Activated CD8-positive, alpha-beta T cell treated with anti-CD3 and anti-CD28 coated beads for 36 hours (primary cell): ENCODE measurements around the gene DDX54. TPM values are rescaled to one million over a fixed set of nuclear protein-coding genes. Genes with fewer than 3 reads are reported as not detected.

Experiments
- ATAC-seq: fragments of 200-7000 bp; cut with Tn5 transposase; one replicate; pipeline ENCODE4 v1.10.0; 2021; ENCODE audit warnings: mild to moderate bottlenecking, moderate library complexity
- CTCF ChIA-PET: fragments of 350-600 bp; sonication (Branson Sonifier 250); formaldehyde crosslinking; loops from one replicate; lab custom pipeline; 2021; ENCODE audit warnings: antibody characterized with exemption; lab: Charles Lee
- POLR2A ChIA-PET: fragments of 350-600 bp; sonication (Branson Sonifier 250); formaldehyde crosslinking; loops from one replicate; lab custom pipeline; 2021; ENCODE audit warnings: antibody characterized with exemption; lab: Charles Lee
- DNase-seq: peaks from one replicate; pipeline ENCODE4 v3.0.0-alpha.2; 2020
- H3K27ac Mint-ChIP-seq: one replicate; pipeline ENCODE4 v1.8.0; 2021; ENCODE audit warnings: mild to moderate bottlenecking, mixed read lengths
- H3K27me3 Mint-ChIP-seq: one replicate; pipeline ENCODE4 v1.8.0; 2021; ENCODE audit warnings: mixed read lengths
- H3K36me3 Mint-ChIP-seq: one replicate; pipeline ENCODE4 v1.8.0; 2021; ENCODE audit warnings: low read depth, mixed read lengths
- H3K4me1 Mint-ChIP-seq: one replicate; pipeline ENCODE4 v1.8.0; 2021; ENCODE audit warnings: low read depth, mixed read lengths
- H3K4me3 Mint-ChIP-seq: one replicate; pipeline ENCODE4 v1.8.0; 2021; ENCODE audit warnings: mild to moderate bottlenecking, moderate library complexity, mixed read lengths
- H3K9me3 Mint-ChIP-seq: one replicate; pipeline ENCODE4 v1.8.0; 2021; ENCODE audit warnings: mixed read lengths
- CTCF ChIP-seq: fragments of 200-600 bp; IDR thresholded peaks from one replicate; pipeline ENCODE4 v1.8.0; 2022; ENCODE audit warnings: antibody characterized with exemption, mild to moderate bottlenecking
- intact Hi-C: fragments of 100-400 bp; cut with micrococcal nuclease; formaldehyde crosslinking; loops from one replicate; pipeline ENCODE4 v1.10.0; 2022
- total RNA-seq, 2 experiments: library from RNA; stranded (reverse); gene quantifications; one replicate each; pipeline ENCODE4 v1.2.3, GENCODE V29; 2021

DDX54 gene
- total RNA-seq, 2 experiments from 2014 or later: 112 to 133 TPM

- Mint-ChIP-seq H3K4me1 (peaks cover 18% of the 10 kb centered on the region), H3K27me3 (no peaks in the 10 kb centered on the region), H3K4me3 (no peak overlapping the region), H3K36me3 (no peaks in the 10 kb centered on the region), H3K27ac (no peak overlapping the region), H3K9me3 (no peaks in the 10 kb centered on the region)
- no peak for DNase-seq
- no peak for ATAC-seq
- CTCF ChIA-PET: interaction anchor here (0.8 to 3.8 kb wide), 8 partner anchors 20 to 86 kb away, joined by 3 to 21 read pairs (median 5); no protein-coding TSS in a partner anchor
- no peak for TF ChIP-seq CTCF
- intact Hi-C loops: no loop called here
- POLR2A ChIA-PET: interaction anchor here (1.8 to 2.8 kb wide), 3 partner anchors 19 to 88 kb away, joined by 4 to 12 read pairs (median 5); partner anchors contain the start of genes DTX1 and TPCN1
These were observed 51.2 kb downstream of the DDX54 start for GRCh38 chr12:113134071-113134470.

- Mint-ChIP-seq H3K27ac (no peak overlapping the region), H3K4me1 (peaks cover 18% of the 10 kb centered on the region), H3K4me3 (no peak overlapping the region), H3K27me3 (no peaks in the 10 kb centered on the region), H3K9me3 (no peaks in the 10 kb centered on the region), H3K36me3 (no peaks in the 10 kb centered on the region)
- intact Hi-C loops: no loop called here
- ATAC-seq (no peak), DNase-seq (no peak)
- ChIA-PET POLR2A (interaction anchor here (1.8 to 2.8 kb wide), 3 partner anchors 19 to 88 kb away, joined by 4 to 12 read pairs (median 5); partner anchors contain the start of genes DTX1 and TPCN1), CTCF (interaction anchor here (0.8 to 3.8 kb wide), 8 partner anchors 20 to 86 kb away, joined by 3 to 21 read pairs (median 5); no protein-coding TSS in a partner anchor)
- no peak for TF ChIP-seq CTCF
These were observed 51.6 kb downstream of the DDX54 start for GRCh38 chr12:113133666-113134065.

GRCh38 chr12:113133036-113133435 lies 52.2 kb downstream of the DDX54 start:
- Mint-ChIP-seq H3K27me3 (no peaks in the 10 kb centered on the region), H3K27ac (no peak overlapping the region), H3K36me3 (no peaks in the 10 kb centered on the region), H3K4me3 (no peak overlapping the region), H3K4me1 (peaks cover 18% of the 10 kb centered on the region), H3K9me3 (no peaks in the 10 kb centered on the region)
- DNase-seq (no peak), ATAC-seq (no peak)
- CTCF ChIA-PET: interaction anchor here (1.6 to 3.8 kb wide), 3 partner anchors 41 to 85 kb away, joined by 5 to 16 read pairs (median 5); no protein-coding TSS in a partner anchor
- no peak for TF ChIP-seq CTCF
- intact Hi-C loops: no loop called here
- POLR2A ChIA-PET: interaction anchor here (1.0 to 2.0 kb wide), 2 partner anchors 43 to 89 kb away, joined by 3 to 5 read pairs; partner anchors contain the start of gene TPCN1

GRCh38 chr12:113131556-113131955 lies 53.7 kb downstream of the DDX54 start:
- no peaks in the 10 kb centered on the region for H3K27me3 Mint-ChIP-seq
- ATAC-seq (no peak), DNase-seq (no peak)
- H3K27ac Mint-ChIP-seq: no peak overlapping the region
- H3K36me3 Mint-ChIP-seq: no peaks in the 10 kb centered on the region
- H3K9me3 Mint-ChIP-seq: no peaks in the 10 kb centered on the region
- ChIA-PET POLR2A (no interaction called here), CTCF (interaction anchor here (1.6 to 2.5 kb wide), 2 partner anchors 21 to 43 kb away, joined by 5 to 8 read pairs; no protein-coding TSS in a partner anchor)
- no peak overlapping the region for H3K4me3 Mint-ChIP-seq
- TF ChIP-seq CTCF: no peak
- intact Hi-C loops: no loop called here
- peaks cover 14% of the 10 kb centered on the region for H3K4me1 Mint-ChIP-seq

GRCh38 chr12:113130457-113131135 lies 54.7 kb downstream of the DDX54 start:
- intact Hi-C loops: no loop called here
- POLR2A ChIA-PET: no interaction called here
- H3K4me1 Mint-ChIP-seq: peaks cover 6% of the 10 kb centered on the region
- CTCF ChIA-PET: interaction anchor here (1.6 to 2.5 kb wide), 2 partner anchors 22 to 44 kb away, joined by 5 to 8 read pairs; no protein-coding TSS in a partner anchor
- no peaks in the 10 kb centered on the region for H3K36me3 Mint-ChIP-seq
- peak; percentile 16 for TF ChIP-seq CTCF
- no peak overlapping the region for H3K4me3 Mint-ChIP-seq
- no peaks in the 10 kb centered on the region for H3K27me3 Mint-ChIP-seq
- DNase-seq (no peak), ATAC-seq (no peak)
- H3K9me3 Mint-ChIP-seq: no peaks in the 10 kb centered on the region
- H3K27ac Mint-ChIP-seq: no peak overlapping the region
